ENCODE measurements around the gene LCNL1. TPM values are rescaled to one million over a fixed set of nuclear protein-coding genes. Genes with fewer than 3 reads are reported as not detected.

Gene LCNL1
- total and polyA plus RNA-seq, 2 of the 13 experiments (the other 11 are each of a cell fraction or from before 2014, with no cell fraction given) = not detected

DNA sequence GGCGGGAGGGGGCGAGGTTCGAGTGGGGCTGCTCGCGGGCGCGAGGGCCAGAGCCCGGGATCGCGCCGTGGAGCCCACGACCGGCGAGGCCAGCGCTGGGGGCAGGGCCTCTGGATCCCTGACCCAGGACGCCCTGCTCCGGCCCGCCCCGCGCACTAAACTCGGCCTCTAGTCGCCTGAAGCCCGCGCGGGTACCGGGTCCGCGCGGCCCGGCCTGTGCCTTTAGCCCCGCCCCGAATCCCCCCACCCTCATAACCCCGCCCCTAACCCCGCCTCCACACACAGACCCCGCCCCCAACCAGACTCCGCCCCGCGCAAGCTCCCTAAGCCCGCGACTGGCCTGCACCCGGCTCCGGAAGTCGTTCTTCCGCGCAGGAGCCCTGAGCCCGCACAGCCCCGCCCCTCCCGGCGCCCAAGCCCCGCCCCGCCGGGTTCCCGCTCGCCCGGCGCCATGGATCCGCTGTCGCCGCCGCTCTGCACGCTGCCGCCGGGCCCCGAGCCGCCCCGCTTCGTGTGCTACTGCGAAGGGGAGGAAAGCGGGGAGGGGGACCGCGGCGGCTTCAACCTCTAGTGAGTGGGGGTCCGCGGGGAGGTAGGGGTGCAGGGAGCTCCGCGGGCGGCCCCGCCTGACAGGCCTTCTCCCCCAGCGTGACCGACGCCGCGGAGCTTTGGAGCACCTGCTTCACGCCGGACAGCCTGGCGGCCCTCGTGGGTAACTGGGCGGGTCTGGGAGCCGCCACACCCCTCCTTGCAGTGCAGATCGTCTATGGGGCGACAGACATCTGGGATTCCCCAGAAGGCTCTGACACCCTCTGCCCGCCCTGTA, 9.4 kb downstream of the LCNL1 start, which contains the start of gene PAXX (continued):
- TF ChIP-seq, protein P1, sequence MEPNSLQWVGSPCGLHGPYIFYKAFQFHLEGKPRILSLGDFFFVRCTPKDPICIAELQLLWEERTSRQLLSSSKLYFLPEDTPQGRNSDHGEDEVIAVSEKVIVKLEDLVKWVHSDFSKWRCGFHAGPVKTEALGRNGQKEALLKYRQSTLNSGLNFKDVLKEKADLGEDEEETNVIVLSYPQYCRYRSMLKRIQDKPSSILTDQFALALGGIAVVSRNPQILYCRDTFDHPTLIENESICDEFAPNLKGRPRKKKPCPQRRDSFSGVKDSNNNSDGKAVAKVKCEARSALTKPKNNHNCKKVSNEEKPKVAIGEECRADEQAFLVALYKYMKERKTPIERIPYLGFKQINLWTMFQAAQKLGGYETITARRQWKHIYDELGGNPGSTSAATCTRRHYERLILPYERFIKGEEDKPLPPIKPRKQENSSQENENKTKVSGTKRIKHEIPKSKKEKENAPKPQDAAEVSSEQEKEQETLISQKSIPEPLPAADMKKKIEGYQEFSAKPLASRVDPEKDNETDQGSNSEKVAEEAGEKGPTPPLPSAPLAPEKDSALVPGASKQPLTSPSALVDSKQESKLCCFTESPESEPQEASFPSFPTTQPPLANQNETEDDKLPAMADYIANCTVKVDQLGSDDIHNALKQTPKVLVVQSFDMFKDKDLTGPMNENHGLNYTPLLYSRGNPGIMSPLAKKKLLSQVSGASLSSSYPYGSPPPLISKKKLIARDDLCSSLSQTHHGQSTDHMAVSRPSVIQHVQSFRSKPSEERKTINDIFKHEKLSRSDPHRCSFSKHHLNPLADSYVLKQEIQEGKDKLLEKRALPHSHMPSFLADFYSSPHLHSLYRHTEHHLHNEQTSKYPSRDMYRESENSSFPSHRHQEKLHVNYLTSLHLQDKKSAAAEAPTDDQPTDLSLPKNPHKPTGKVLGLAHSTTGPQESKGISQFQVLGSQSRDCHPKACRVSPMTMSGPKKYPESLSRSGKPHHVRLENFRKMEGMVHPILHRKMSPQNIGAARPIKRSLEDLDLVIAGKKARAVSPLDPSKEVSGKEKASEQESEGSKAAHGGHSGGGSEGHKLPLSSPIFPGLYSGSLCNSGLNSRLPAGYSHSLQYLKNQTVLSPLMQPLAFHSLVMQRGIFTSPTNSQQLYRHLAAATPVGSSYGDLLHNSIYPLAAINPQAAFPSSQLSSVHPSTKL (CRISPR knock-in tag; IDR thresholded peaks at IDR 0.05) = no peak
- TF ChIP-seq CBFB (CRISPR knock-in tag; IDR thresholded peaks at IDR 0.05) = no peak
- no peak for TF ChIP-seq TBX3 (IDR thresholded peaks at IDR 0.05; ENCODE audit: borderline replicate concordance)
- no peak for TF ChIP-seq ZNF530 (CRISPR knock-in tag; IDR thresholded peaks at IDR 0.05; ENCODE audit: low read depth)
- TF ChIP-seq RFX1 (IDR thresholded peaks at IDR 0.05) = no peak
- TF ChIP-seq, protein P2, sequence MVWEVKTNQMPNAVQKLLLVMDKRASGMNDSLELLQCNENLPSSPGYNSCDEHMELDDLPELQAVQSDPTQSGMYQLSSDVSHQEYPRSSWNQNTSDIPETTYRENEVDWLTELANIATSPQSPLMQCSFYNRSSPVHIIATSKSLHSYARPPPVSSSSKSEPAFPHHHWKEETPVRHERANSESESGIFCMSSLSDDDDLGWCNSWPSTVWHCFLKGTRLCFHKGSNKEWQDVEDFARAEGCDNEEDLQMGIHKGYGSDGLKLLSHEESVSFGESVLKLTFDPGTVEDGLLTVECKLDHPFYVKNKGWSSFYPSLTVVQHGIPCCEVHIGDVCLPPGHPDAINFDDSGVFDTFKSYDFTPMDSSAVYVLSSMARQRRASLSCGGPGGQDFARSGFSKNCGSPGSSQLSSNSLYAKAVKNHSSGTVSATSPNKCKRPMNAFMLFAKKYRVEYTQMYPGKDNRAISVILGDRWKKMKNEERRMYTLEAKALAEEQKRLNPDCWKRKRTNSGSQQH (CRISPR knock-in tag; IDR thresholded peaks at IDR 0.05; ENCODE audit: low read depth) = no peak
- TF ChIP-seq, protein P3, sequence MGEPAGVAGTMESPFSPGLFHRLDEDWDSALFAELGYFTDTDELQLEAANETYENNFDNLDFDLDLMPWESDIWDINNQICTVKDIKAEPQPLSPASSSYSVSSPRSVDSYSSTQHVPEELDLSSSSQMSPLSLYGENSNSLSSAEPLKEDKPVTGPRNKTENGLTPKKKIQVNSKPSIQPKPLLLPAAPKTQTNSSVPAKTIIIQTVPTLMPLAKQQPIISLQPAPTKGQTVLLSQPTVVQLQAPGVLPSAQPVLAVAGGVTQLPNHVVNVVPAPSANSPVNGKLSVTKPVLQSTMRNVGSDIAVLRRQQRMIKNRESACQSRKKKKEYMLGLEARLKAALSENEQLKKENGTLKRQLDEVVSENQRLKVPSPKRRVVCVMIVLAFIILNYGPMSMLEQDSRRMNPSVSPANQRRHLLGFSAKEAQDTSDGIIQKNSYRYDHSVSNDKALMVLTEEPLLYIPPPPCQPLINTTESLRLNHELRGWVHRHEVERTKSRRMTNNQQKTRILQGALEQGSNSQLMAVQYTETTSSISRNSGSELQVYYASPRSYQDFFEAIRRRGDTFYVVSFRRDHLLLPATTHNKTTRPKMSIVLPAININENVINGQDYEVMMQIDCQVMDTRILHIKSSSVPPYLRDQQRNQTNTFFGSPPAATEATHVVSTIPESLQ (CRISPR knock-in tag; conservative IDR thresholded peaks at IDR 0.05) = no peak
- TF ChIP-seq BHLHE40 (IDR thresholded peaks at IDR 0.05; ENCODE audit: low read length) = no peak
- no peak for TF ChIP-seq JUND (CRISPR knock-in tag; IDR thresholded peaks at IDR 0.05)
- TF ChIP-seq, protein P4, sequence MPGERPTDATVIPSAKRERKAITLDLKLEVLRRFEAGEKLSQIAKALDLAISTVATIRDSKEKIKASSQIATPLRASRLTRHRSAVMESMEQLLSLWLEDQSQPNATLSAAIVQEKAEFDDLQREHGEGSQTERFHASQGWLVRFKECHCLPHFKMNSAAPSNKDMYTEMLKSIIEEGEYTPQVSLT (CRISPR knock-in tag; IDR thresholded peaks at IDR 0.05; ENCODE audit: borderline replicate concordance, low read depth) = no peak
- no peak for TF ChIP-seq ZBTB7A (CRISPR knock-in tag; IDR thresholded peaks at IDR 0.05)
- TF ChIP-seq, protein P5, sequence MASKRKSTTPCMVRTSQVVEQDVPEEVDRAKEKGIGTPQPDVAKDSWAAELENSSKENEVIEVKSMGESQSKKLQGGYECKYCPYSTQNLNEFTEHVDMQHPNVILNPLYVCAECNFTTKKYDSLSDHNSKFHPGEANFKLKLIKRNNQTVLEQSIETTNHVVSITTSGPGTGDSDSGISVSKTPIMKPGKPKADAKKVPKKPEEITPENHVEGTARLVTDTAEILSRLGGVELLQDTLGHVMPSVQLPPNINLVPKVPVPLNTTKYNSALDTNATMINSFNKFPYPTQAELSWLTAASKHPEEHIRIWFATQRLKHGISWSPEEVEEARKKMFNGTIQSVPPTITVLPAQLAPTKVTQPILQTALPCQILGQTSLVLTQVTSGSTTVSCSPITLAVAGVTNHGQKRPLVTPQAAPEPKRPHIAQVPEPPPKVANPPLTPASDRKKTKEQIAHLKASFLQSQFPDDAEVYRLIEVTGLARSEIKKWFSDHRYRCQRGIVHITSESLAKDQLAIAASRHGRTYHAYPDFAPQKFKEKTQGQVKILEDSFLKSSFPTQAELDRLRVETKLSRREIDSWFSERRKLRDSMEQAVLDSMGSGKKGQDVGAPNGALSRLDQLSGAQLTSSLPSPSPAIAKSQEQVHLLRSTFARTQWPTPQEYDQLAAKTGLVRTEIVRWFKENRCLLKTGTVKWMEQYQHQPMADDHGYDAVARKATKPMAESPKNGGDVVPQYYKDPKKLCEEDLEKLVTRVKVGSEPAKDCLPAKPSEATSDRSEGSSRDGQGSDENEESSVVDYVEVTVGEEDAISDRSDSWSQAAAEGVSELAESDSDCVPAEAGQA (IDR thresholded peaks at IDR 0.05; ENCODE audit: low read depth) = no peak
- TF ChIP-seq, protein P5 (CRISPR knock-in tag; IDR thresholded peaks at IDR 0.05; ENCODE audit: borderline replicate concordance) = no peak
- no peak for TF ChIP-seq KLF12 (CRISPR knock-in tag; IDR thresholded peaks at IDR 0.05; ENCODE audit: borderline replicate concordance)
